Stimulated activated CD4-positive, alpha-beta T cell treated with anti-CD3 and anti-CD28 coated beads, Interleukin-12 subunit alpha, Interleukin-12 subunit beta, amount 100 ng/mL, for 24 hours (primary cell): ENCODE data around the gene MLF2.
"Not testable (repeated sequence)": the region's sequence is repeated elsewhere in the genome, so short reads cannot be mapped to it uniquely, and the experiment has no call there.

ENCODE experiments used
- DNase-seq, 2 experiments: peaks; one replicate each; pipeline ENCODE4 v3.0.0-alpha.2; 2020; ENCODE audit warnings: low read depth in 2 of 2

Gene MLF2

DNA sequence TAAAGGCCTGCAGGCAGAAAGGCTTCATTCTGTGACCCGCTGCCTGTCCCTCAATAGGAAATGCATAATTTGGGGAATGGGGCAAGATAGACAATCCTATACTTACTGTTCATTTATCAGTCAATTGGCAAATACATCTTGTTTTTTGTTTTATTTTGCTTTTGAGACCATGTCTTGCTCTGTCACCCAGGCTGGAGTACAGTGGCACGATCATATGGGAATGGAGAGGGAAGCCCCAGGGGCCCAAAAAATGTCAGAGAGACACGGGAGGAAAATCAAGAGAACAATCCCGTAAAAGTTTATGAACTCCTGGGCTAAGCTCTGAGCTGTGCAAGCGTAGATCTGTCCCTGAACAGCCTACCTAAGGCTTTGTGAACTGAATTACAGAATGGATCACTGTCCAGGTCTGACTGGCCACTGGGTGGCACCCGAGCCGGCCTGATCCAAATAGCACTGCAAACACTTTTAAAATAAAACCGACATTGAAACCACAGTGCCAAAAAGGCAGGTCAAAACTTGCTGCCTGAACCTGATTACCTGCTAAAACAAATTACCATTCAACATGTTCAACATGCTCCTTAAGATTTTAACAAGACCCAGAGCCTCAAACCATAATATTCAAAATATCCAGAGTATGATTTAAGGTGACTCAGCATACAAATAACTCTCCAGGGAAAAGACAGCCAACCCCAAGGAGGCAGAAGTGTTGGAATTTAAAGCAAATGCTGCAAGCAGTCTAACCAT is 17.3 kb downstream of the MLF2 start:
- DNase-seq: no peak

DNA sequence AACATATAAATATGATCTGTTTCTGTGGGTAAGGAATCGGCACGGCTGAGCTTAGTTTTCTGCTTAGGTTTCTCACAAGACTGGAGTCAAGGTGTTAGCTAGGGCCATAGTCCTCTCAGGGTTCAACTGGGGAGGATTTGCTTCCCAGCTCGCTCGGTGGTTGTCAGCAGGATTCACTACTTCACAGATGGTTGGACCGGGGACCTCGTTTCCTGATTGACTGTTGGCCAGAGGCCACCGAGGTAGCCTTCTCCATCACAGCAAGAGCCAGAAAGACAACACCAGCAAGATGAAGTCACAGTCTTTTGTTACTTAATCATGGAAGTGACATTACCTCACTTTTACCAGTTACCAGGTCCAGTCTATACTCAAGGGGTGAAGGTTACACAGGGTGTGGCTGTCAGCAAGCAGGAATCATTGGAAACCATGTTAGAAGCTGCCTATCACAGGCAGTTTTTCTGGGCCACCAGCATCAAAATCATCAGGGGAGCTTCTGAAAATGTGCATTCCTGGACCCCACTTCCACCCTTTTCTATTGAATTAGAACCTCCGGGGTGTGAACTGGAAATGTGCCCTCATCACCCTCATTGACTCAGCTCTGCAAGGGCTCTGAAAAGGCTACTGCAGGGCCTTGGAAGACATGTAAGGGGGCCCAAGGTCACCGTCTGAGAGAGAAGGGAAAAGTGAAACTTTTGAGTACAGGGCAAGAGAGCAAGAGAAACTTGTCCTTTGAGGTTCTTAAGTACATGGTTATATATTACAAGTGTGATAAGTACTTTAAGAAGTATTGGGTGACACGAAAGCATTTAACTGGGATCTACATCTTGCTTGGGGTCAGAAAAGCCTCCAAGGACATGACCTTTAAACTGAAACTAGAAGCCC is 18.2 kb downstream of the MLF2 start:
- no peak for DNase-seq

DNA sequence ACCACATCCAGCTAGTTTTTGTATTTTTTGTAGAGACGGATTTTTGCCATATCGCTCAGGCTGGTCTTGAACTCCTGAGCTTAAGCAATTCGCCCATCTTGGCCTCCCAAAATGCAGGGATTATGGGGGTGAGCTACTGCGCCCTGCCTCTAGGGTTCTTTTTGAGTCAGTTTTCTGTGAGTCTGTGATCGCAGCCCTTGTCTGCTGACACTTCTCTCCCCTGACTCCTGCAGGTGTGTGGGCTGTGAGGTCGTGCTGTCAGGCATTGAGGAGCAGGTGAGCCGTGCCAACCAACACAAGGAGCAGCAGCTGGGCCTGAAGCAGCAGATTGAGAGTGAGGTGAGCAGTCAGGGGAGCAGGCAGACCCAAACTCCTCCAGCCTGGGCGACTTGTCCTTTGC is 22.8 kb downstream of the MLF2 start:
- no peak for DNase-seq

DNA sequence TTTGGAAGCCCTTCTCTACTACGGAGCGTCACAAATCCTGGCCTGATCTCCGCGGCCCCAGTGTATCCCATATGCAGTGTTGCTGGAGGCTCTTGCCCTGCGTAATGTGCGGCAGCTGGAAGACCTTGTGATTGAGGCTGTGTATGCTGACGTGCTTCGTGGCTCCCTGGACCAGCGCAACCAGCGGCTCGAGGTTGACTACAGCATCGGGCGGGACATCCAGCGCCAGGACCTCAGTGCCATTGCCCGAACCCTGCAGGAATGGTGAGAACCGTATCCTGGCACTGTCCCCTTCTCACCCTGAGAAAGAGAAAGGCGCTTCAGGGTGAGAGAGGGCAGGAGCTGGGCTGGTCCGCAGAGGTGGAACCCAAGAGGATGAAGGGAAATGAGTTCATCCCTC is 23.8 kb downstream of the MLF2 start:
- no peak for DNase-seq

DNA sequence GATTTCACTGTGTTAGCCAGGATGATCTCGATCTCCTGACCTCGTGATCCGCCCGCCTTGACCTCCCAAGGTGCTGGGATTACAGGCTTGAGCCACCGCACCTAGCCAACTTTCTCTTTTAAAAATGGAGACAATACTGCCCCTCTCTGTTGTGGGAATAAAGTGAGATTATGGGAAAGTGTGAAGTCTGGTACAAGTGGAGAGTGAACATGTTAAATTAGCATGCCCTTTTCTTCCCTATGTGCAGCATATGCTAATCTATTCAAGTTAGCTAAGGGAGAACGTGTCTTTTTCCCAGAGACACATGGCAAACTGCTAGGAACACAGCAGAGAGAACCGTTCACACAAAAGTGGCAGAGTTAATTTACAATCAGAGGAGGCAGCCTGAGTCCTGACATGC is 27.6 kb downstream of the MLF2 start:
- DNase-seq: no peak

DNA sequence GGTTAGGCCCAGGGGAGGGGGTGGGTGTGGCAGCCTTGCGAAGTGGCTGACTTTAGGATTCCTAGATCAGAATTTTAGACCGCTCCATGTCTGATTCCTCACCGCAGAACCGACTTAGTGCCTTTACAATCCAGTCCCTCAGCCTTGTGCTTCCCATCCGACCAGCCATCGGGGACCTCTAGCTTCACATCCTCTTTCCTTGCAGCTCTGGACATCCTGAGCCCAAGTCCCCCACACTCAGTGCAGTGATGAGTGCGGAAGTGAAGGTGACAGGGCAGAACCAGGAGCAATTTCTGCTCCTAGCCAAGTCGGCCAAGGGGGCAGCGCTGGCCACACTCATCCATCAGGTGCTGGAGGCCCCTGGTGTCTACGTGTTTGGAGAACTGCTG is 28.5 kb downstream of the MLF2 start:
- DNase-seq: peak in 1 of 2 experiments; percentile 25

DNA sequence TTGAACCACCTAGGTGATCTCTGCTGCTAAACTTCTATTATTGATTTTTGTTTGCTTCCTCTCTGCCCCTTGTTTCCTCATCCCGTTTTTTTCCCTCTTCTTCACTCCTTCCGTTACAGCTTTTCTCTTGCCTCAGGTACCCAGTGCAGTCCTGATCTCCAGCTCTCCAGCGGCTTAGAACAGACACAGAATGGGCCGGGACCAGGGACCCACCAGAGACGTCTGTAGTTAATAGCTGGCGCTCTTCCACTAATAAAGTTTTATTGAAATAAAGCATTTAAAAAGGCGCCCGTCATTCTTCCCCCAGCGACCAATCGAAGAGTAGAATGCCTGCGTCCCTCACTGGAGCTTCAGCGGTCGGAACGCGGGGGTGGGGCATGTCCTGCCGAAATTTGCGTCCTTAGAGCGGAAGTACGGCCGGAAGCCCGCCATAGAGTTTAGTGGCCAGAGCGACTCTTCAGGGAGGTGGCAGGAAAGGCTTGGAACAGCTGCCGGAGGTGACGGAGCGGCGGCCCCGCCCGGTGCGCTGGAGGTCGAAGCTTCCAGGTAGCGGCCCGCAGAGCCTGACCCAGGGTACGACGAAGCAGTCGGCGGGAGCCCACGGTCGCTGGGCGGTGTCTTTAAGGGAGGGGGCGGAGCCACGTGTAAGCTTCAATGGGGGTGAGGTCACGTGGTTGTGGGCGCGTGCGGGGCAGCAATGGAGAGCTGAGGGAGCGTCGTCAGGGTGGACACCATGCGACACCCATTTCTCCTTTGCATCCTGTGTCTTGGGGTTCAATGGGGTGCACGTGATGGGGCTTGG is 29.1 kb downstream of the MLF2 start, which contains the start of gene COPS7A:
Gene COPS7A, plus strand, starts transcription at position 440 of the 802 bp plus-strand sequence. CDS start 611 bp downstream, outside the sequence.
- peak; percentile 93 to 99 for DNase-seq

DNA sequence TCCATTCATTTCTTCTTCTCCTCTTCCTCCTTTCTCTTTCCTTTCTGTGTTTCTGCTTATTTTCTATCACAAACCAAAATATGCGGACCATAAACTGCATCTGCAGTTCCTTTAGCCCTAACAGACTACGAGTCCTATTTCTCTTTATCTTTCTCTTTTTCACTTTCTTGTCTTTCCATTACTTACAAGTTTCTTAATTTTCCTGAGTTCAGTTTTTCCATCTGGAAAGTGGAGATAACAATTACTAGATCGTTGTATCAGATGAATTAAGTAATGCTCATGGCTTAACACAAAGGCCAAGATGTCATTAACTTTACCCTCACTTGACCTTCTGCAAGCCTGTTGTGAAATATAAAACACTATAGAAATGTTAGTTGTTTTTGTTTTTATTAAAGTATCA is 30.1 kb downstream of the MLF2 start:
- no peak for DNase-seq

DNA sequence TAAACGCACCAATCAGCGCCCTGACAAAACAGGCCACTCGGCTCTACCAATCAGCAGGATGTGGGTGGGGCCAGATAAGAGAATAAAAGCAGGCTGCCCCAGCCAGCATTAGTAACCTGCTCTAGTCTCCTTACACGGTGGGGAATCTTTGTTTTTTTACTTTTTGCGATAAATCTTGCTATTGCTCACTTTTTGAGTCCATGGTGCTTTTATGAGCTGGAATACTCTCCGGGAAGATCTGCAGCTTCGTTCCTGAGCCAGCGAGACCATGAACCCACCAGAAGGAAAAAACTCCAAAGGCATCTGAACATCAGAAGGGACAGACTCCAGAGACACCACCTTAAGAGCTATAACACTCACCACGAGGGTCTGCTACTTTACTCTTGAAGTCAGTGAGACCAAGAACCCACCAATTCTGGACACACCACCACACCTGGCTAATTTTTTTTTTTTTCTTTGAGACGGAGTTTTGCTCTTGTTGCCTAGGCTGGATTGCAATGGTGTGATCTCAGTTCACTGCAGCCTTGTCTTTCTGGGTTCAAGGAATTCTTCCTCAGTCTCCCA is 36.0 kb downstream of the MLF2 start:
- DNase-seq: no peak

DNA sequence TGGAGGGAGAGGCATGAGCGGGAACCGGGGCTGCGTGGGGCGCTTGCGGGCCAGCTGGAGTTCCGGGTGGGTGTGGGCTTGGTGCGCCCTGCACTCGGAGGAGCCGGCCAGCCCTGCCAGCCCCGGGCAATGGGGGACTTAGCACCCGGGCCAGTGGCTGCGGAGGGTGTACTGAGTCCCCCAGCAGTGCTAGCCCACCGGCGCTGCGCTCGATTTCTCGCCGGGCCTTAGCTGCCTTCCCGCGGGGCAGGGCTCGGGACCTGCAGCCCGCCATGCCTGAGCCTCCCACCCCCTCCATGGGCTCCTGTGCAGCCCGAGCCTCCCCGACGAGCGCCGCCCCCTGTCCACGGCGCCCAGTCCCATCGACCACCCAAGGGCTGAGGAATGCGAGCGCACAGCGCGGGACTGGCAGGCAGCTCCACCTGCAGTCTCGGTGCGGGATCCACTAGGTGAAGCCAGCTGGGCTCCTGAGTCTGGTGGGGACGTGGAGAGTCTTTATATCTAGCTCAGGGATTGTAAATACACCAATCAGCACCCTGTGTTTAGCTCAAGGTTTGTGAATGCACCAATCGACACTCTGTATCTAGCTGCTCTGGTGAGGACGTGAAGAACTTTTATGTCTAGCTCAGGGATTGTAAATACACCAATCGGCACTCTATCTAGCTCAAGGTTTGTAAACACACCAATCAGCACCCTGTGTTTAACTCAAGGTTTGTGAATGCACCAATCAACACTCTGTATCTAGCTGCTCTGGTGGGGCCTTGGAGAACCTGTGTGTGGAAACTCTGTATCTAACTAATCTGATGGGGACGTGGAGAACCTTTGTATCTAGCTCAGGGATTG is 36.7 kb downstream of the MLF2 start:
- not testable (repeated sequence) for DNase-seq

DNA sequence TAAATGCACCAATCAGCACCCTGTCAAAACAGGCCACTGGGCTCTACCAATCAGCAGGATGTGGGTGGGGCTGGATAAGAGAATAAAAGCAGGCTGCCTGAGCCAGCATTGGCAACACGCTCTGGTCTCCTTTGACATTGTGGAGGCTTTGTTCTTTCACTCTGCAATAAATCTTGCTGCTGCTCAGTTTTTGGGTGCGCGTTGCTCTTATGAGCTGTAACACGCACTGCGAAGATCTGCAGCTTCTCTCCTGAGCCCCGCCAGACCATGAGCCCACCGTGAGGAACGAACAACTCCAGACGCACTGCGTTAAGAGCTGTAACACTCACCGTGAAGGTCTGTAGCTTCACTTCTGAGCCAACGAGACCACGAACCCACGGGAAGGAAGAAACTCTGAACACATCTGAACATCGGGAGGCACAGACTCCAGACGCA is 44.0 kb downstream of the MLF2 start:
- DNase-seq: no peak

DNA sequence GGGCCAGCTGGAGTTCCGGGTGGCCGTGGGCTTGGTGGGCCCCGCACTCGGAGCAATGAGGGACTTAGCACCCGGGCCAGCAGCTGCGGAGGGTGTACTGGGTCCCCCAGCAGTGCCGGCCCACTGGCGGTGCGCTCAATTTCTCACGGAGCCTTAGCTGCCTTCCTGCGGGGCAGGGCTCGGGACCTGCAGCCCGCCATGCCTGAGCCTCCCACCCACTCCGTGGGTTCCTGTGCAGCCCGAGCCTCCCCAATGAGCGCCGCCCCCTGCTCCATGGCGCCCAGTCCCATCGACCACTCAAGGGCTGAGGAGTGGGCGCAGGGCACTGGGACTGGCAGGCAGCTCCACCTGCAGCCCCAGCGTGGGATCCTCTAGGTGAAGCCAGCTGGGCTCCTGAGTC is 44.6 kb downstream of the MLF2 start:
- not testable (repeated sequence) for DNase-seq

DNA sequence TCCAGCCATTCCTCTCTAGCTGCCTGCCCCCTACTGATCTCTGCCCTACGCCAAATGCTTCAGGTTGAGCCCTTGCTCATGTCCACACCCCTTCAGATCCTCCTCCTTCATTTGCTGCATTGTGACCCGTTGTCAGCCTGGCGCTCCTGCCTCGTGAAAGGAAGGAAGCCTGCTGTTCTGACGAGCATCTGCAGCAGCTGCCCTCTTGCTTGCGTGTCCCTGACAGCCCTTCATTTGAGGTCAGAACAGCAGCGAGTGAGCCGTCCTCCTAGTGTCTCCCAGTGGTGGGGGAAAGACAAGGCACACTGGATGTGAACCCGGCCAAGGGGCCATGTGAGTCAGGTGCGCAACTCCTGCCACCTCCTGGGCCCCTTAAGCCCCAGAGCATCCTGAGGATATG is 49.3 kb downstream of the MLF2 start:
- no peak for DNase-seq

DNA sequence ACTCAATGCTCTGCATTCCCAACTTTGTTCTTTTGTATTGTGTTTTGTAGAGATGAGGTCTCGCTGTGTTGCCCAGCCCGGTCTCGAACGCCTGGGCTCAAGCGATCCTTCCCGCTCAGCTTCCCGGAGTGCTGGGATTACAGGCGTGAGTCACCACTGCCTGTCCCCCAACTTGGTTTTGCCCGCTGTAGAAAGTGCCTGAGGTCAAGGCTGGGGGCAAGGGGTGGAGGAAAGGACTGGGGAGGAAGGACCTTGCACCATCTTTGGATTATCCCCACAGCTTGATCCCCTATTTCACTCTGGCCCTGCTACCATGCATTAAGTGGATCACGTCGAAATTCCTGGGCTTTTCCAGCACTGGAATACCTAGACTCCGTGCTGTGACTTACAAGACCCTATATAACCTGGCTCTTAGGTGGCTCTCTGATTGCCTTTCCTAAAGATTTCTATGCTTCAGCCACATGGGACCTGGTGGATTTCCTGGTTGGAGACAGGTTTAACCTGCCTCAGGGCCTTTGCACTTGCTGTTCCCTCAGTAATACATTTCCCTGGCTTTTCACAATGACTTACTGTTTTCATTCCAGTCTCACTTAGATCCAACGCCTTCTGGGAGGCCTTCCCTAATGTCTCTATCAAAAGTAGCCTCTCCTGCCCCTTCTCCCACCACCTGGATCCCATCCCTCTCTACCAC is 51.7 kb downstream of the MLF2 start:
- no peak for DNase-seq

DNA sequence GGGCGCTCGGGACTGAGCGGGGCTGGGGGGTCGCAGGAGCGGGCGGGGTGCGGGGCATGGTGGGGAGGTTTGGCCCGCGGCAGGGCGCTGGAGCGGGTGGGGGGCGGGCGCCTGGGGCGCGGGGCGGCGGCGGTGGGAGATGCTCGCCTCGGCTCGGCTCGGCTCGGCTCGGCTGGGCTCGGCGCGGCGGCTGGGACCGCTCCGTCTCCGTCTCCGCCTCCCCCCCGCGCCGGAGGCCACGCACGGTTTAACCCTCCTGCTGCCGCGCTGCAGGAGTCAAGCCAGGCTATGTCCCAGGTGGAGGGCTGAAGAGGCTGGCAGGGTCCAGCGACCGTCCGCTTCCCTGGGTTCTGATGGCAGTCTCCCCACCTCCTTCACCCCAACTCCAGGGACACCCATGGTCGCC is 52.3 kb downstream of the MLF2 start, which contains the start of gene PIANP:
Gene PIANP, minus strand, starts transcription at position 170 of the 406 bp plus-strand sequence. CDS start 2,754 bp downstream, outside the sequence.
- DNase-seq: peak in 1 of 2 experiments; percentile 26

DNA sequence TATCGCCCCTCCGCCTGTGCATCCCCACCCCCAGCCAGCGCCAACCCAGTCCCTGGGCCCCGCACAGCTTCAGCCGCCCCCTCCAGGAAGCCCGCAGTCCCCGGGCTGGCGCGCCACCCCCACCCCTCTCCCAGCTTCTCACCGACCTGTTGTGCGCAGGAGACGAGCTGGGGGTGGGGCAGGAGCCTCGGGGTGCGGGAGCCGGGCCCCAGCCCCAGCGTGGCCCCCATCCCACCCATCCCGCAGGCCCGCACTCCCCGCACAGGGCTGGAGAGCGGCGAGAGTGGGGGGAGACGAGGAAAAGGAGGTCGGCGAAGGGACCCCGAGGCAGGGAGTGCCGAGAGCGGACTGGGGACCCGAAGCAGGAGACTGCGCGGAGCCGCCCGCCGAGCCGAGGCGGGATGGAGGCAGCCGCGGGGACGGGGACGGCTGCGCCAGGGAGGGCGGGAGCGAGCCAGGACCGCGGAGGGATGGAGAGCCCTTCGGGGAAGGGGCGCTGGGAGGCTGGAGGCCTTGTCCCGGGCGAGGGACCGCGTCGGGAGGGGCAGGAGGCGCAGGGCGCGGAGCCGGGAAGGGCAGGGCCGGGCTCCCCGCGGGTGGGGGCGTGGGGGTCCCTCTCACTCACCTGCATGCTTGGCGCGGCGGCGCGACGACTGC is 52.8 kb downstream of the MLF2 start:
- no peak for DNase-seq

DNA sequence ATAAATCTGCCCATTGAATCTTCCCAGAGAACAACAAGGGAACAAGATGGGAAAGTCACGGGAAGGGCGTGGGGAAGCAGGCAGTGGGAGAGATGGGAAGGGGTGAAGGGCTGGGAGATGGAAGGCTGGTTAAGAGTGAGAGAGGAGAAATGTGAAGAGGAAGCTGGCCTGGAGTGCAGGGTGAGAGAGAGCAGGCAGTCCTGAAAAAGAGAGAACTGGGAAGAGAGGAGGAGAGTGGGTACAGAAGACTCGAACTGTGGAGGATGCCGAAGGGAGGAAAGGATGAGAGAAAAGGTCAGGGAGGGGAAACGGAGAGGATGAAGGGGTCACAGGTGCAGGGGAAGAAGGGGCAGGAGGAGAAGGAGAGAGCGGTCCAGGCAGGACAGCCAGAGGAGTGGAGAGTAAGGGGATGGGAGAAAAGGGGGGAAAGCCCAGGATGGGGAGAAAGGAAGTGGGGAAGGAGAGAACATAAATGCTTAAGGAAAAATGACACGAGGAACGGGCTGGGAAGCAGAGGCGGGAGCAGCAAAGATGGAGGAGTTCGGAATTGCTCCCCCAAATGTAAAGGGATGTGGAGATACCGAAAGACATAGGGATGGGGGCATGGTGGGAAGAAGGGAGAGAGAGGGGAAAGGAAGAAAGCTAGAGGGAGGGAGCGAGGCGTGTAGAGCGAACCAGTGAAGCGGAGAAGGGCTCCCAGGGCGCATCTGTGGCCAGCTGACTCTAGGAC is 53.5 kb downstream of the MLF2 start:
- DNase-seq: no peak

DNA sequence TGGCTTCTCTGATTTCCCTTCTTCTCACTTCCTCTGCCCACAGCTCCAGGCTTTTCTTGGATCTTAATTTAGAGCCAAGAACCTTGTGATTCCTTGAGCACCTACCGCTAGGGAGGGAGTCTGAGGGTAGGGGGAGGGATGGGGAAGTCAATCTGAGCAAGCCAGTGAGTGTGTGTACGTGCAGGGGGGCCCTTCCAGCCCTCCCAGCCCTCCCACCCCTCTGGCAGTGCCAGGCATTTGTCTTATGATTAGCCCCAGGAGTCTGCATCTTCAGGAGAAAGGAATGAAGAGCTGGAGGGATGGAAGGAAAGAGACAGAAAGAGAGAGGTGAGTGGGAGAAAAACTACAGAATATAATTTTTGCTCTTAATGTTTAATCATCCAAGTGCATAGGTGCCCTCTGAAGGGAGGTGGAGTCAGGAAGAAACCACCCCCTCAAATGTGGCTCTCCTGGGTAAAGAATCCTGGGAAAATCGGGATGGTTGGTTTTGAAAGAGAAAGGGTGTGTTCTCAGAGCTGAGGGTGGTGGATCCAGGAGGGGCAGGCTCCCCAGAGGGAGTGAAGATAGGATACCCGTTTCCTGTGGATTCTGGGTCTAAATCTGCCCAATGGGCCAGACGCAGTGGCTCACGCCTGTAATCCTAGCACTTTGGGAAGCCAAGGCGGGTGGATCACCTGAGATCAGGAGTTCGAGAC is 54.4 kb downstream of the MLF2 start:
- DNase-seq: no peak
